ENCODE results near the gene PHB1.

GRCh38 chr17:49460401-49460800 lies 45.7 kb upstream of the PHB1 start:
- TF ChIP-seq CTCF (conservative IDR thresholded peaks at IDR 0.05; ENCODE audit: low read depth in 2 of 2) (no peak), POLR2AphosphoS5 (IDR thresholded peaks at IDR 0.05; ENCODE audit: low read depth) (no peak), EZH2 (IDR thresholded peaks at IDR 0.05; ENCODE audit: low read depth, unreplicated experiment) (no peak), JUNB (IDR thresholded peaks at IDR 0.05; ENCODE audit: unreplicated experiment) (no peak), REST (IDR thresholded peaks at IDR 0.05; ENCODE audit: unreplicated experiment) (no peak)

Measured in GM23338 (cell line).